ENCODE data around the gene BCAS3. TPM values are rescaled to one million over a fixed set of nuclear protein-coding genes. Genes with fewer than 3 reads are reported as not detected.

The BCAS3 gene
- total RNA-seq, 2 donors from 2014 or later = 12.0 to 15.6 TPM

DNA sequence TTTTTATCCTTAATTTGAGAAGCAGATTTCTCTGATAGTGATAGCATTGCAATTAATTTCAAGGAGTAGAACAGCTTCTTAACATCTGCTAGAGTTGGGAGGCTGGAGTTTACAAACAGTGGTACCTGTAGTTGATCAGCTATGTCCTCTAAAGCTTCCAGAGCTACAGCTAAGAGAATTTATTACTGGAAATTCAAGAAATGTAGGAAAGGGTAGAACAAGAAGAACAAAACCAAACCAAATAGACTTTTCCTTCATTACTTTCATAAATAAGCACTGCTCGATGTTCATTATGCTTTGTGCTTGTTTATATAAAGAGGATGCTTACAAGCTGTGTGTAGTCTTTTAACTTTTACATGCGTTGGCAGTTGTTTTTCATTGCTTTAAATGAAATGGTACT, 388.4 kb downstream of the BCAS3 start:
- Histone ChIP-seq H3K4me1 (peaks cover 0 to 18% of the 10 kb centered on the region in 2 donors), H3K27me3 (no peaks in the 10 kb centered on the region), H3K9me3 (no peaks in the 10 kb centered on the region), H3K4me3 (no peak overlapping the region), H3K27ac (no peak overlapping the region), H3K36me3 (no peaks in the 10 kb centered on the region)
- DNase-seq (ENCODE audit: low spot score) = no peak
- TF ChIP-seq, protein P1, sequence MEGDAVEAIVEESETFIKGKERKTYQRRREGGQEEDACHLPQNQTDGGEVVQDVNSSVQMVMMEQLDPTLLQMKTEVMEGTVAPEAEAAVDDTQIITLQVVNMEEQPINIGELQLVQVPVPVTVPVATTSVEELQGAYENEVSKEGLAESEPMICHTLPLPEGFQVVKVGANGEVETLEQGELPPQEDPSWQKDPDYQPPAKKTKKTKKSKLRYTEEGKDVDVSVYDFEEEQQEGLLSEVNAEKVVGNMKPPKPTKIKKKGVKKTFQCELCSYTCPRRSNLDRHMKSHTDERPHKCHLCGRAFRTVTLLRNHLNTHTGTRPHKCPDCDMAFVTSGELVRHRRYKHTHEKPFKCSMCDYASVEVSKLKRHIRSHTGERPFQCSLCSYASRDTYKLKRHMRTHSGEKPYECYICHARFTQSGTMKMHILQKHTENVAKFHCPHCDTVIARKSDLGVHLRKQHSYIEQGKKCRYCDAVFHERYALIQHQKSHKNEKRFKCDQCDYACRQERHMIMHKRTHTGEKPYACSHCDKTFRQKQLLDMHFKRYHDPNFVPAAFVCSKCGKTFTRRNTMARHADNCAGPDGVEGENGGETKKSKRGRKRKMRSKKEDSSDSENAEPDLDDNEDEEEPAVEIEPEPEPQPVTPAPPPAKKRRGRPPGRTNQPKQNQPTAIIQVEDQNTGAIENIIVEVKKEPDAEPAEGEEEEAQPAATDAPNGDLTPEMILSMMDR (IDR thresholded peaks at IDR 0.05) = no peak

DNA sequence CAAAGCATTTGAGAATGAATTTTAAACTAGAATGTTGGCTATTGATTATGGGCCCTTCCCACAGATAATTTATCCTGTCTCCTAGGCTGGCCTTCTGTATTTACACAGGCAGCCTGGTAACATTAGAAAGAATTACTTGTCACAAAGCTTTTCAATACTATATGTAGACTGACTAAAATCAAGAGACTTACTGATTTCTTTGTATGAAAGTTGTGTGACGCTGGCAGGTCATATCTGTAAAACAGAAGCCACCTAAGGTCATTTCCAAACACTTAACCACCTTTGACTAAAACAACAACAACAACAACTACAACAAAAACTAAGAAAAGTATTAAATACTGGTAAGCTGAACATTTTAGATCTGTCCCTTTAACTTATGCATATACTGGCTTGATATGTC, 393.0 kb downstream of the BCAS3 start:
- no peak overlapping the region for H3K4me3 ChIP-seq
- no peak overlapping the region for H3K27ac ChIP-seq
- H3K36me3 ChIP-seq = no peaks in the 10 kb centered on the region
- peaks cover 0 to 1% of the 10 kb centered on the region in 2 donors for H3K4me1 ChIP-seq
- no peaks in the 10 kb centered on the region for H3K27me3 ChIP-seq
- TF ChIP-seq, protein P1 (IDR thresholded peaks at IDR 0.05) = no peak
- DNase-seq (ENCODE audit: low spot score) = no peak
- H3K9me3 ChIP-seq = no peaks in the 10 kb centered on the region

DNA sequence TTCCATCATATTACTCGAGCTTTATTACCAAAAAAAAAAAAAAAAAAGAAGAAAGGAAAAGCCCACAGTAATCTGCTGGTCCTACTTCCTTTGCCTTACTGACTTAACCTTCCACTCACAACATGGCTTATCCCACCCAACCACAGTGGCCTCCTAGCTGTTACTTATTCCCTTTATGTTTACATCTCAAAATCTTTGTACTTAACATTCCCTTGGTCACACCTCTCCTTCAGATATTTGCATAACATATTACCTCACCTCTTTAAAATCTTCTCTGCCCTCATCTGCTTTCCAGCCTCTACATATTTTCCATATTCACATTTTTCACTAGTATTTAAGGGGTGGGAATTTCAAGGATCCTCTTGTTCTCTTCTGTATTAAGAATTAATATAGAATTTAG, 395.0 kb downstream of the BCAS3 start:
- Histone ChIP-seq H3K4me3 (no peak overlapping the region), H3K36me3 (no peaks in the 10 kb centered on the region), H3K27ac (no peak overlapping the region), H3K4me1 (no peaks in the 10 kb centered on the region), H3K9me3 (no peaks in the 10 kb centered on the region), H3K27me3 (no peaks in the 10 kb centered on the region)
- TF ChIP-seq, protein P1 (IDR thresholded peaks at IDR 0.05) = no peak
- DNase-seq (ENCODE audit: low spot score) = no peak

DNA sequence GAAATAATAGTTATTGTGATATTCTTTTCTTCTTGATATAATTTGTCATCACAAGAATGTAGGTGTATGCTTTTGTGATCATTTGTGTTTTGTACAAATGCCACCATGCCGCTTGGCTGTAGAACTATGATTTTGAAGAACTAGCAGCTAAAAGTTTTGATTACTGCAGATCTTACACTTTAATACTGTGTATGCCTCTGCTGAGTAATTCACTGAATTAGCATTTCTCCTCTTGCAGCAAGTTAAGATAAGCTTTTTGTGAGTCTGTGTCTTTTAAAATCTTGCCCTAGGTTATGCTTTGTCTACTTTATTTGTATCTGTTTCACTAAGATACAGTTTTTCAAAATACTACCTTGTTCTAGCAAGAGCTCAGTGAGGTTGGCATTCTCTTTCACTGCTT, 395.5 kb downstream of the BCAS3 start:
- no peak for DNase-seq (ENCODE audit: low spot score)
- H3K4me1 ChIP-seq = no peaks in the 10 kb centered on the region

DNA sequence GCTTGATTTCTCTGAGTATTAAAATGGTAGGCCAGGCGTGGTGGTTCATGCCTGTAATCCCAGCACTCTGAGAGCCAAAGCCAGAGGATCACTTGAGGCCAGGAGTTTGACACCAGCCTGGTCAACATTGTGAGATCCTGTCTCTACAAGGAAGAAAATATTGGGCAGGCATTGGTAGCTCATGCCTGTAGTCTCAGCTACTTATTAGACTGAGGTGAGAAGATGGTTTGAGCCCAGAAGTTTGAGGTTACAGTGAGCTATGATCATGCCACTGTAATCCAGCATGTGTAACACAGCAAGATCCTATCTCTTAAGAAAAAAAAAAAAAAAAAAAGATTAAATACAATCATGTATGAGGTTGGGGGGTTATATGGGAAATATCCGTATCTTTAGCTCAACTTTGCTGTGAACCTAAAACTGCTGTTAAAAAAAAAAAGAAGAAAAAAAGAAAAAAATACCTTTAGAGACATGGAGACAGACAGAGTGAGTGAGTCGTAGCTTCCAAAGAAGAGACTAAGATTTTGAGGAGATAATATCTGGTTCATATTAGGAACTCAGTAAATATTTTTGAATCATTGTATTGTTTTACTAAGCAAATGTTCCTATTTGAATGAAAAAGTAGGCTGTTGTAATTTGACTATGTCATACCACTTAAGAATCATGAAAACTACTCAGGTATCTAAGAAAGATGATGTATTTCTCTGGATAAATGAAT, 396.3 kb downstream of the BCAS3 start:
- H3K9me3 ChIP-seq = no peaks in the 10 kb centered on the region
- TF ChIP-seq, protein P1 (IDR thresholded peaks at IDR 0.05) = no peak
- H3K4me3 ChIP-seq = no peak overlapping the region
- no peaks in the 10 kb centered on the region for H3K4me1 ChIP-seq
- no peak for DNase-seq (ENCODE audit: low spot score)
- no peaks in the 10 kb centered on the region for H3K27me3 ChIP-seq
- no peaks in the 10 kb centered on the region for H3K36me3 ChIP-seq
- no peak overlapping the region for H3K27ac ChIP-seq

More for the DNA sequence above, 395.5 kb downstream of the BCAS3 start:
- Histone ChIP-seq H3K27me3 (no peaks in the 10 kb centered on the region), H3K27ac (no peak overlapping the region), H3K4me3 (no peak overlapping the region), H3K36me3 (no peaks in the 10 kb centered on the region), H3K9me3 (no peaks in the 10 kb centered on the region)
- TF ChIP-seq, protein P1 (IDR thresholded peaks at IDR 0.05) = no peak

DNA sequence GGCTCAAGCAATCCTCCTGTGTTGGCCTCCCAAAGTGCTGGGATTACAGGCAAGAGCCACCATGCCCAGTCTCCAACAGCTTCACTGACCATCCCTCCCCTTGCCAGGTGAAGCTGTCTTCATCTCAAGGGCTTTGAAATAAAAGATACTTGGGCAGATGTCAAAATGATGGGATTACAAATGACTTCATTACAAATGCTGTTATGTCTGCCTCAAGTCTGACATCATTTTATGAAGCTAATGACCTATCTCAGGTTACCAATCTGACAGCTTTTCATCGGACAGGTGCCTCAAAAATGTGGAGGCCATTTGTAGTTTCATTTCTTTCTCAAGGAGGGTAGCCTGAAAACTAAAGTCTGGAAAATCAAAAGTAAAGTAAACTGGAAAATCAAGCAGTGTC, 398.3 kb downstream of the BCAS3 start:
- no peaks in the 10 kb centered on the region for H3K36me3 ChIP-seq
- H3K9me3 ChIP-seq = no peaks in the 10 kb centered on the region
- H3K4me3 ChIP-seq = no peak overlapping the region
- H3K4me1 ChIP-seq = no peaks in the 10 kb centered on the region
- no peaks in the 10 kb centered on the region for H3K27me3 ChIP-seq
- TF ChIP-seq, protein P1 (IDR thresholded peaks at IDR 0.05) = no peak
- no peak for DNase-seq (ENCODE audit: low spot score)
- H3K27ac ChIP-seq = no peak overlapping the region
